Measurements from ENCODE around the gene PAF1.
A peak's percentile ranks its signal among the peaks of the same experiment; 100 is the strongest.

PAF1 gene

DNA sequence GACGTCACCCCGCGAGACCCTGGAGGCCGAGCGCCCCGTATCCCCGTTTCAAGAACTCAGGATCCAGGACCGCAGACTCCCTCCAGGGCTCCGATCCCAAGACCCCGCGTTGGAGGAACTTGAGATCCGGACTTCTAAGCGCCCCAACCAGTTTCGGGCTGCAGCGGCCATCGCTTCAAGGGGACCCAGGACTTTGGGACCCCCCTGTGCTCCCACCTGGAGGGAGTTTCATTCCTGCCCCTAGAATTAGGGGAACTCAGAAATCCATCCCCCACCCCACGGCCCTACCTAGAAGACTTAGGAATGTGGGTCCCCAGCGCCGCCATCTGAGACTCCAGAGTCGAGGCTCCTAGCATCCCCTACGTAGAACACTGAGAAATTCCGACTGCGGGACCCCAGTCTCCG, 22.0 kb upstream of the PAF1 start:
- in situ Hi-C loops (cut with HindIII; ENCODE audit: low sequenced_read_pairs): no loop called here
- peak overlapping the region; percentile 97 for H3K4me3 ChIP-seq (ENCODE audit: low read depth, low read length)
- no peak for DNase-seq (ENCODE audit: low read depth, low spot score)
- TF ChIP-seq, protein P1, sequence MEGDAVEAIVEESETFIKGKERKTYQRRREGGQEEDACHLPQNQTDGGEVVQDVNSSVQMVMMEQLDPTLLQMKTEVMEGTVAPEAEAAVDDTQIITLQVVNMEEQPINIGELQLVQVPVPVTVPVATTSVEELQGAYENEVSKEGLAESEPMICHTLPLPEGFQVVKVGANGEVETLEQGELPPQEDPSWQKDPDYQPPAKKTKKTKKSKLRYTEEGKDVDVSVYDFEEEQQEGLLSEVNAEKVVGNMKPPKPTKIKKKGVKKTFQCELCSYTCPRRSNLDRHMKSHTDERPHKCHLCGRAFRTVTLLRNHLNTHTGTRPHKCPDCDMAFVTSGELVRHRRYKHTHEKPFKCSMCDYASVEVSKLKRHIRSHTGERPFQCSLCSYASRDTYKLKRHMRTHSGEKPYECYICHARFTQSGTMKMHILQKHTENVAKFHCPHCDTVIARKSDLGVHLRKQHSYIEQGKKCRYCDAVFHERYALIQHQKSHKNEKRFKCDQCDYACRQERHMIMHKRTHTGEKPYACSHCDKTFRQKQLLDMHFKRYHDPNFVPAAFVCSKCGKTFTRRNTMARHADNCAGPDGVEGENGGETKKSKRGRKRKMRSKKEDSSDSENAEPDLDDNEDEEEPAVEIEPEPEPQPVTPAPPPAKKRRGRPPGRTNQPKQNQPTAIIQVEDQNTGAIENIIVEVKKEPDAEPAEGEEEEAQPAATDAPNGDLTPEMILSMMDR (IDR thresholded peaks at IDR 0.05; ENCODE audit: low read depth, low read length): no peak

DNA sequence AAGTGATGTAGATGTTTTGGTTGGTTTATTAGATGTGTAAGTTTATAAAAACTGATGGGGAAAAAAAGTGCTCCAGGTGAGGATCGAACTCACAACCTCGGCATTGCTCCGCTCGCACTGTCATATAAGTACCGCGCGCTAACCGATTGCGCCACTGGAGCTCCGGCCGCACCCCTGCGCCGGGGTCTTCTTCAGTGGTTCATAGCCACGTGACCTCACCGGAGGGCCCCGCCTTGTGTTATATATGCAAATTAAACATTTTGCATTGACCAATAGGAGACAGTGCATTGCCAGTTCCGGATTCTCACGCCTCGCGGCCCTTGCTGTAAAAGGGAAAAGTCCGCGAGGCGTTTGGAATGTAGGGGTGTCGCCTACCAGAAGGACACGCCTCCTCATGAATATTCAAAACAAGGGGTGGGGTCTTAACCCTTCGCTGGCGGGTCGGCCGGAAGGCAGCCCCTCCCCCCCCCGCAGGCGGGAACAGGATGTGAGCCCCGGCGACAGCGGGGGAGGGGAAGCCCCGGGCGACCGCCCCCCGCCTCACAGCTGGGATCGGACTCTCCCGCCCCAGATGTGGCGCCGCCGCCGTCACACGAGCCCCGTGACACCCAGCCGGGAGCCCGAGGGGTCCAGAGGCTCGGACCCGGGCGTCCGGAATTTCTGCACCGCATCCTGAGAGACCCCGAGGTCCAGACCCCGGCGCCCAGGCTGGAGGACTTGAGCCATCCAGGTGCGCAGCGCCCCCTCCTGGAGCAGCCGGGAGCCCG, 21.4 kb upstream of the PAF1 start, which contains the start of gene PLEKHG2:
Gene PLEKHG2 (plus strand): TSS at position 570 of the 767 bp plus-strand sequence. CDS start 1,418 bp downstream, outside the sequence.
- TF ChIP-seq, protein P1 (IDR thresholded peaks at IDR 0.05; ENCODE audit: low read depth, low read length): peak; percentile 82
- DNase-seq (ENCODE audit: low read depth, low spot score): peak; percentile 100
- in situ Hi-C loops (cut with HindIII; ENCODE audit: low sequenced_read_pairs): no loop called here
- peak within 1 kb of the TSS; percentile 97 for H3K4me3 ChIP-seq (ENCODE audit: low read depth, low read length)

DNA sequence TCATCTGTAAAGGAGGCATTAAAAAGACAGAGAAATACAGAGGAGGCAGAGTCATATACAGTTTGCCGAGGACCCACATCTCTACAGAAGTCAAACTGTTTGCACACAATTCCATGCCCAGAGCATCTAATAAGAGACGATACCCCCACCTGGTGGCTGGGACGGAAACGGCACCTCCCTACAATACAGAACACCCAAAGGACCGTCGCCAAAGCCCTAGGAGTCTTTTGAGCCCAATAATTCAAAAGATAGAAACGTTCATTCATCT, 20.9 kb upstream of the PAF1 start:
- peak; percentile 95 for DNase-seq (ENCODE audit: low read depth, low spot score)
- peak overlapping the region; percentile 97 for H3K4me3 ChIP-seq (ENCODE audit: low read depth, low read length)
- TF ChIP-seq, protein P1 (IDR thresholded peaks at IDR 0.05; ENCODE audit: low read depth, low read length): peak; percentile 90
- in situ Hi-C loops (cut with HindIII; ENCODE audit: low sequenced_read_pairs): no loop called here

DNA sequence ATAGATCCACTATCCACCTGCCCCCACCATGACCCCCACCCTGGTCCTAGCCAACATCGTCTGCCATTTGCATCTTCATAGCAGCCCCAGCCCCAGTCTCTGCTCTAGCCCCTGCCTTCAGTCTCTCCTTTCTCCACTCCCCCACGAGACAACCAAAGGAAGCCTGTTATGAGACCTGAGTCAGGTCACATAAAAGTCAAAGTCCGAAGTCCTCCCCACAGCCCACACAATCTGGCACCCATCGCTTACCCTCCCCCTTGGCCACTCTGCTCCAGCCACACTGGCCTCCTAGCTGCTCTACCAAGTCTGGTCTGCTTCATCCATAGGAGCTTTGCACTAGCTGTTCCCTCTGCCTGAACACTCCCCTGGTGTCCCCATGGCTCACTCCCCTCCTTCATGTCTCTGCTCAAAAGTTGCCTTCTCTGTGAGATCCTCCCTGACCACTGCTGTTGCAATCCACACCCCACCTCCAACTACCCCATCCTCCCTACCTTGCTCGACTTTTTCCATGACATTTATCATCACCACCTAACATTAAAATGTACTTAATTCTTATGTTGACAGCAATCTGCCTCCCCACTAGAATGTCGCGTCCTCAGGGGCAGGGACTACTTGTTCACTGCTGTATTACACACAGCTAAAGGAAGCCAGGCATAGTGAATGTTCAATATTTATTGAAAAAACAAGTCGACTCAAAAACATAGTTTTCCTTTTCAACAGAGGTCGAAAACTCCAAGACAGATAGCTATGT, 20.4 kb upstream of the PAF1 start:
- TF ChIP-seq, protein P1 (IDR thresholded peaks at IDR 0.05; ENCODE audit: low read depth, low read length): no peak
- no peak overlapping the region for H3K4me3 ChIP-seq (ENCODE audit: low read depth, low read length)
- in situ Hi-C loops (cut with HindIII; ENCODE audit: low sequenced_read_pairs): no loop called here
- DNase-seq (ENCODE audit: low read depth, low spot score): peak; percentile 65

DNA sequence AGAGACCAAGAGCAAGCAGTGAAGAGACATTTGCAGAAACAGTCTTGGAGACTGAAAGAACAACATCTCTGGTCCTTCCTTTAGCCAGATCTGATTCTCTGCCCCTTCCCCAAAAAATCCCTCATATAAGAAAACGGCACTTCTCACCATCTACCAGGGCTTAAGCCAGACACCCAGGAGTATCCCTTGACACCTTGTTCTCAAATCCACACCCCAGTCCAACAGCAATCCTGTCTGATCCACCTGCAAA, 19.9 kb upstream of the PAF1 start:
- no peak for DNase-seq (ENCODE audit: low read depth, low spot score)
- TF ChIP-seq, protein P1 (IDR thresholded peaks at IDR 0.05; ENCODE audit: low read depth, low read length): no peak
- no peak overlapping the region for H3K4me3 ChIP-seq (ENCODE audit: low read depth, low read length)
- in situ Hi-C loops (cut with HindIII; ENCODE audit: low sequenced_read_pairs): no loop called here

DNA sequence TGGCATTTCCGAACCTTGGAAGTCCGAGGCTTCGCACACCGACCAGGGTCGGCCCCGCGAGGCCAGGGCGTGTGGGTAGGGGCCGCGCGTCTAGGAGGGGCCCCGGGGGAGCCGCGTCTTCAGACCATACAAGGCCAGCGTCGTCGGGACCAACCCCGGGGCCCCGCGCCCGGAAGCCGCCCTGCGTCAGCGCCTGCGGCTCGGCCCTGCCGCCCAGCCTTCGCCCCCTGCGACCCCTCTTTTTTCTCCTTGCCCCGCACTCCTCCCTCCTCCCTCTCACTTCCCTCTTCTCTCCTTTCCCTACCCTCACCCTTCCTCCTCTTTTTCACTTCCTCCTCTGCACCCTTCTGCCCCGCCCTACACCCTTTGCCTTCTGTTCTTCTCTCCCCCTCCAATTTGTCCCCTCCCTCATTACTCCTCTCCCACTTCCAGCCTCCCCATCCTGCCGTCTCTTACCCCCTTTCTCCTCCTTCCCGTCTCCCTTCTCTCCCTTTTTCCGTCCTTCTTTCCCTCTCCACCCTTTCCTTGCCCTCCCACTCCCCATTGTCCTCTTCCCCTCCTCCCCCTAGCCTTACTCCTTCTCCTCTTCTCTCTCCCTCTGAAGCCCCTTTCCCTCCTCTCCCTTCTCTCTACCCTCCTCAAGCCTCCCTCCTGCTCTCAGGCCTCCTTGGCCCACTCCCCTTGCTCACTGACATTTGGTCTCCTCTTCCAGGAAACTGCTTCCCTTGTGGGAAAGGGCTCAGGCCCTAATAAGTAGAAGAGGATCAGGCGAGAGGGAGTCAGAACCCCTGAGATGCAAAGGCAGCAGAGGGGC, 19.3 kb upstream of the PAF1 start:
- DNase-seq (ENCODE audit: low read depth, low spot score): peak; percentile 83
- TF ChIP-seq, protein P1 (IDR thresholded peaks at IDR 0.05; ENCODE audit: low read depth, low read length): no peak
- H3K4me3 ChIP-seq (ENCODE audit: low read depth, low read length): peak overlapping the region; percentile 98
- in situ Hi-C loops (cut with HindIII; ENCODE audit: low sequenced_read_pairs): no loop called here
